HG03039 (cell line): ENCODE results near the gene TRMT2A.
"Not testable (repeated sequence)": the region's sequence is repeated elsewhere in the genome, so short reads cannot be mapped to it uniquely, and the experiment has no call there.

Experiments
- ATAC-seq: cut with Tn5 transposase; IDR thresholded peaks from one replicate; pipeline ENCODE4 v1.9.1; 2021; ENCODE audit warnings: mild to moderate bottlenecking, moderate library complexity; ENCODE audit not compliant: unreplicated experiment

TRMT2A gene

DNA sequence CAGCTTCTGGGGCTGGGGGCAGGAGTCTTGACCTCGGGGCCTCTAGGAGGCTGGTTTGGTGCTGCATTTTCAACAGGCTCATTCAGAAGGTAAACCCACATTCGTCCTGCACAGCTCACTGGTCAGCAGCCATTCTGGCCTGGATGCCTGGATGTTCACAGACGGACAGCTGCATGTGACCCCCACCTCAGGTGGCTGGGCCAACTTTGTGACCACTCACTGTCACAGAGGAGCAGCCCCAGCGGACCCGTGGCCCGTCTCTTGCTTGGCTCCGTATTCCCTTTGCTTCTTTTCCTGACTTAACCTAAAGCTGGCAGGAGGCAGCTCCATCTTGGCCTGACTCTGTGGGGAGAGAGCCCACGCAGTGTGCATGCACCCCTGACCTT, 28.8 kb downstream of the TRMT2A start:
- no peak for ATAC-seq

DNA sequence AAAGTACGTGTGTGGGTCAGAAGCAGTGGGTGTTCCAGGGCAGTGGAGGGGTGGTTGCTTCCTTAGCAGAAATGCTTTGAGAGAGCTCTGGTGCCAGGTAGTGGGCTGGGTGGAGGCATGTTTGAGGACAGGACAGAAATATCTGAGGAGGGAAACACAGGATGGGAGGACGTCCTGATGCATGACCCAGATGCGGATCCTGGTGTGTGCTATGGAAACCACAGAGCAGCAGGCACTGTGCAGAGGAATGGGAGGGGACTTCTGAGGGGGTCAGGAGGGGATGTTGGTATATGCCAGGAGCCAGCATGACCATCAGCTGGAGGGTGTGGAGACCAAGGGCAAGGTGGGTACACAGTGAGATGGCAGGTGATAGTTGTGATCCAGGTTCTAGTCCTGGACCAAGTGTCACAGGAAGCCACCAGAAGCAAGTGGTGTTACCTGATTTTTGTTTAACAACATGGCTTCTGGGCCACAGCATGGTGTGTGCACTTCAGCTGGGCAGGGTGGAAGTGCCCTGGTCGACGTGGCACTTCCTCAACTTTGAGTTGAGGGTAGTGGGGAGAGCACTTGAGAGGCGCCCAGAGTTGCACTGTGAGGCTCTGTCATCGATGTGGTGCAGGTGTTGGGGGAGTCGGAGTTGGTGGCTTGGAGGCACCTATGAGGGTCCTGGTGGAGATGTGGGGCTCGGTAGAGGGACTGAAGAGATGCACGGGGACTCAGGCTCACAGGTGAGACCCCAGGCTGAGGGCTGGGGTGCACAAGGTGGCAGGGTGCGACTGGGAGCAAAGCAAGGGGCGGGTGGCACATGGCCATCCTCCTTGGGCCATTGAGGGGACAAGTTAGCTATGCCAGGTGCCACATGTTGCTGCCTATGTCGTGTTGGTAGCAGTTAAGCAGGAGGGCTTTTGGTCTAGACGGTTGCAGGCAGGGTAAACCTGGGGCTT, 29.4 kb downstream of the TRMT2A start:
- no peak for ATAC-seq

DNA sequence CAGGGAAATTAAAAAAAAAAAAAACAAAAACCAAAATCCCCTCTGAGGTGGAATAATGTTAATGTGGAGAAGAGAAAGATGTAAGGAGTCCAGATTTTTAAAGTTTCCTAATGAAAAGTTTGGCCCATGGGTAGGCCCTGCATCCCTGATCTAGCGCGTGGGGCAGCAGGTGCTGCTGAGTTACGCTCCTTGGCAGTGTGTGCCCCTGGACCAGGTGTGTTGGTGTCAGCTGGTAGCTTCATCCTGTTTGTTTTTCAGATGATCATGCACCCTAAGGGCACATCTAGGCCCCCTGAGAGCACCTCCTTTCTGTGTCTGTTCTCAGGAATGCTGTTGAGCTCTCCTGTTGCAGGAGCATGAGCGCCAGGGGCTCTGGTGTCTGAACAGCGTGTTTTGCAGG, 30.3 kb downstream of the TRMT2A start:
- ATAC-seq: no peak

DNA sequence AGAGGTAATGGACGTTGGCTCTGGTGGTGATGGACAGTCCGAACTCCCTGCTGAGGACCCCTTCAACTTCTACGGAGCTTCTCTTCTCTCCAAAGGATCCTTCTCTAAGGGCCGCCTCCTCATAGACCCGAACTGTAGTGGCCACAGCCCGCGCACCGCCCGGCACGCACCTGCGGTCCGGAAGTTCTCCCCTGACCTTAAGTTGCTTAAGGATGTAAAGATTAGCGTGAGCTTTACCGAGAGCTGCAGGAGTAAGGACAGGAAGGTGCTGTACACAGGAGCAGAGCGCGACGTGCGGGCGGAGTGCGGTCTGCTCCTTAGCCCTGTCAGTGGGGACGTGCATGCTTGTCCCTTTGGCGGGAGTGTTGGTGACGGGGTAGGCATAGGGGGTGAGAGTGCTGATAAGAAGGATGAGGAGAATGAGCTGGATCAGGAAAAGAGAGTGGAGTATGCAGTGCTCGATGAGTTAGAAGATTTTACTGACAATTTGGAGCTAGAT, 30.9 kb downstream of the TRMT2A start:
- no peak for ATAC-seq

DNA sequence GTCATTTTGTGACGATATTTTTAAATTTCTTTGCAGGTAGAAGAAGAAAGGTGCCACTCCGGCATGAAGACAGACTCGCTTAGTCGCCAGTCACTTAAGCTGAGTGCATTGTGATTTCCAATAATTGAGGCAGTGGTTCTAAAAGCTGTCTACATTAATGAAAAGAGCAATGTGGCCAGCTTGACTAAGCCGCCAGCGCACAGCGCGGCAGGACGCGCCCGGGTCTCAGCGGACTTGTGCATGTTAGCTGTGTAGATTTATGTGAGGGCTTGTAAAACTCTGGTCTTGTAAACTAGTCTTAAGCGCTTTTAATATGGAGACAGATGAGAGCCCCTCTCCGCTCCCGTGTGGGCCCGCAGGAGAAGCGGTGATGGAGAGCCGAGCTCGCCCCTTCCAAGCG, 31.4 kb downstream of the TRMT2A start:
- no peak for ATAC-seq

DNA sequence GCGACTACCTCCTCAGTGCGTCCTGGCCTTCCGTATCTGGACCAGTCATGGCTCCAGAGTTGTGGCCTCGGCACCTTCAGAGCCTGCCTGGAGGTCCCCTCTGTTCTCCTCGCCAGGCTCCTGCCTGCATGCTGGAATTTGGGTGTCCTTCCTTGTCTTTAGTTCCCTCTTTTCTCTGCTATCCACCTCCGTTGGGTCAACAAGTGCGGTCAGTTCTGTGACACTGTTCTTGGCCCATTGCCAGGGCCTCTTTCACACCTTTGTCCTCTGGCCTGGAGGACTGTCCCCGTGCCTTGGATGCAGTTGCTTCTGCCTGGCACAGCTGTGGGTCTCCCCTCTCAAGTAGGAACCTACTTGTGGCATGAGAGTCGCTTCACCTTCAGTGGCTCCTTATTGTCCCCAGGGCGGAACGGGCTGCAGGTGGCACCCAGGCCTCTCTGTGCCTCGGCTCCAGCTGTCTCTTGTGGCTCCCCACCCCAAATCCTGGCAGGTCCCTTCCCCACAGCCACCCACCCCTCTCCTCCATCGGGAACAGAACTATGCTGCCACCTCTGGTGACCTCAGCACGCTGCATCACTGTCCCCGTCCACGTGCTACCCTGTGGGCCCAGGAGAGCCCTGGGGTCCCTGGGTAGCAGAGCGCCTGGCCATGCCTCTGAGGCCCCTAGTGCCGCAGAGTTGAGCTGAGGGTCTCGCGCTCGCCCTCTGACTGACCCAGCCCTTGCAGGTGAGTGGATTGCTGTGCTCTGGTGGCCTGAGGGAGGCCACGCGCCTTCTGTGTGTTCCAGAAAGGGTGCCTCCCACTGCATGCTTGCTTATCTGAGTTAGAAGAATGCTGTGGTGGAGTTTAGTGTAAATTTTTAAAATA, 32.2 kb downstream of the TRMT2A start:
- no peak for ATAC-seq

DNA sequence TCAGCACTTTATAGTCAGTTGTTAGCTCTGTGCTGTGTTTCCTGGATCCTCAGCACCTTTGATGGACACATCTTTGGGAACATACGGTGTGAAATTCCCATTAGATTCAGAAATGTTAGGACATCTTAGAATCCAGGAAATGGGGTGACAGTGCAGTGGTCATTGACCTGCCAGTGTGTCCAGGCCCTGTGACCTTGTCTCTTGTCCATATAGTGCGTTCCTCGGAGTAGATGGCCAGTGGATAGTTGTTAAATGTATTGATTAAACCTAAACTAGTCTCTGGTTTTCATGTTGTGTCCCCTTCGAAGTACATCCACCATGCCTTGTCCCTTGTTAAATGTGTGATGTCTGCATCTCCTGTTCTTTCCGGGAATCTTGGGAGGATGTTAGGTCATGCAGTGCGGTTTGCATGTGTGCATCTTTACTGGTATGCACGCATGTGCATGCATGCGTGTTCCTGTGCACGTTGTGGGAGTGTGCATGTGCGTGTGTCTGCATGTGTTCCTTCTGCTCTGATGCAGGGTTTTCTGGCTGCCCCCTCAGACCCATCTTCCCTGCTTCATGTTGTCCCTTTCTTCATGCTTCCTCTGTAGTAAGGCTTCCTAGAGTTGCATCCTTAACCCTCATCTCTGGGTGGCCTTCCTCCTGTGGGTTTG, 33.0 kb downstream of the TRMT2A start:
- no peak for ATAC-seq

DNA sequence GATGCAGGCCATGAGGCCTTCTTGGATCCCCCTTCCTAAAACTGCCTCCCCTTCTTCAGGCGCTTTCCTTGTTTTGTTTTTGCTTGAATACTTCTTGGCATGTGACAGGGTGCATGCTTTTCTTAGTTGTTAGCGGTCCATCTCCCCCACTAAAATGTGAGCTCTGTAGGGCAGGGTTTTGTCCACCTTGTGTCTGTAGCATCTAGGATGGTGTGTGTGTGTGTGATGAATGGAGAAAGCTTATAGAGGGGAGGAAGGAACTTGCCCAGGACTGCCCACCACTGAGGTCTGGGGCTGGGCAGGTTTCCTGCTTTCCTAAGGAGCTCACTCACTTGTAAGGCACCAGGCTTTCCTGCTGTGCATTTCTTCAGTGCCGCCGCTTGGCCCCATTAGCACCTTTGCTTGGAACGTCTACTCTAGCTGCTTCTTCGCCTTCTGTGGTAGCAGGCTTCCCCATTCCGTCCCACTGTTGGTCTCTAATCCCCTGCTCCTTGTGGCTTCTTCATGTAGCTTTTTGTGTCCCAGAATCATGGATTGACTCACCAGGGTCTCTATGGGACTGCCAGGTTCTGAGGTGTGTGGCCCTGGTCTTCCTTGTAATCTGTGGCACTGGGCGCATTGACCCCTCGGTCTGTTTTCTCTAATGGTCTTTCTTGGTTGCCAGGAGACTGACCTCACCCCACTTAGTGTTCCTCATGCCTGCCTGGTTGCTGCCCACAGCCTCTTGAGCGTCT, 33.7 kb downstream of the TRMT2A start:
- ATAC-seq: no peak

DNA sequence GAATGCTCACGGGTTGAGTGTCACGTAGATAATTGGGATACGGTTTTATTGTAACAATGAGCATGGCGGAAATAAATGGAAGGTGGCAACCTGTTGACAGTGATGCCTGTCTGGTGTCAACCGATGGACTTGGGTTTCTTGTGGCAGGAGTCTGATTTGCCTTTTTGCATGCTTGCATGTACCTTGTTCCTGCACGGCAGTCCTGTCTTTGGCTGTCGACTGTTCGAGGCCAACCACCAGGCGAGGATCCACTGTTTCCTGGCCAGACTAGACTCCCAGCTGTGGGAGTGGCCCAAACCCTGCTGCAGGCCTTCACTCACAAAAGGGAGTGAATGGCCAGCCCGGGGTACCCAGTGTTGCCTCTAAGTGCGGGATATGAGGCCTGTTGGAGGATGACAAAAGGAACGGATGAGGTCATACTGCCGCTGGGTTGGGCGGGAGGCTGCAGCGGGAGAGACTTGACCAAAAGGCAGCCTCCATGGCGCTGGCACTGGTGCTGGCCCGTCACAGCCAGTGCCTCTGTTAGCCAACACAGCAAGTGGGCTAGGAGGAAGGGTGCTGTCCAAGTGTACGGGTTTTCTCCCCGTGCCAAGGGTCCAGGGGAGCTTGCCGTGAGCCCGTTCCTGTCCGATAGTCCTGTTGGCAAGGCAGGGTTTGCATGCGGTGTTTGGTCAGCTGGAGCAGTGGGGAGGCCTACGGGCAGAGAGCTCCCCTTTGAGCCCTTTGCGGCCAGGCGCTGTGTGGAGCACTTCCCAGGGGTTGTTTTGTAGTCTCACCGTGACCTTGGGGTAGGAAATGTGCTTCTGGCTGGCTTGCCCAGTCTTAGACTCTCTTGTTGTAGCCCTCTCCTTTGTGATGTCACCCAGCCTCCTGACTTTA, 36.0 kb downstream of the TRMT2A start:
- no peak for ATAC-seq

DNA sequence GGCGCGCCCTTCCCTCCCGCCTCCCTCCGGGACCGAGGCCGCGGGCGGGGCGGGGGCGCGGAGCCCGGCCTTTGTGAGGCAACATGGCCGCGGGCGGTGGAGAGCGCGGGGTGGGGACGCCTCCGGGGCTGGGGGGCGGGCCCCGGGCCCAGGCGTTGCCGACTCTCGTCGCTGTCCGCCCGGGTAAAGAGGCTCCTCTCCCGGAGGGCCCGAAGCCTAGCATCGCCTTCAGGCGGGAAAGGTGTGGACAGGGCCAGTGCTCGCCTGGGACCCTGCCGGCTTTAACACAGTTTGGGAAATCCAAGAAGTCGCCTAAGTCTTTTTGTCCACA, 36.6 kb downstream of the TRMT2A start:
- ATAC-seq: peak; percentile 46

DNA sequence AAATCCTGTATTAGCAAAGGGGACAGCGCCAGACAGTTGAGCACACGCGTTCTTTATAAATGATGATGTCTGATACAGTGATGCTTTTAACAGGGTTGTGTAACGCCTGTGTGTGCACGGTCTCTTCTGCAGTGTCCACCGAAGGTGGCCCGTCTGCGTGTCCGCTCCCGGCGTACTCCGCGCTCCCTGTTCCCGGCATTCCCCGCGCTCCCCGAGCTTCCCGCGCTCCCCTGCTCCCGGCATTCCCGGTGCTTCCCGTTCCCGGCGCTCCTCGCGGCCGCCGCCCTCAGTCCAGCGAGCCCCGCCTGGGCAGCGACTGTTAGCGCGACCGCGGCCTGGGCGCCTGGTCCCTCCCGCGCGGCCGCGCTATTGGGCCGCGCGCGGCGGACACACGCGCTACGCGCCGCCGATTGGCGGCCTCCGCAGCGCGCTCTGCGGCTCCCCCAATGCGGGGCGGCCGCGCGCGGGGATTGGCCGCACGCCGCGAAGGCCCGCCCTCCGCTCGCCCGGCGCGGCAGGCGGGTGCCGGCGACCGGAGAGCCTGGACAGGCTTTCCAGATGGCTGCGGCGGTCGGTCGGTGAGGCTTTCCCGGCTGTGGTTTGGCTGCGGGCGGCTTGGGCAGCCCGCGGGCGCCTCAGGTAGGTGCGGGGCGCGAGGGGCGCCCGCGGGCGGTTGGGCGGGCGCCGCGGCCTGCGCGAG, 37.1 kb downstream of the TRMT2A start, which contains the start of gene DGCR8:
TSS of gene DGCR8 (plus strand) at position 497 of the 700 bp plus-strand sequence. CDS start 5,723 bp downstream, outside the sequence.
- peak; percentile 80 for ATAC-seq

DNA sequence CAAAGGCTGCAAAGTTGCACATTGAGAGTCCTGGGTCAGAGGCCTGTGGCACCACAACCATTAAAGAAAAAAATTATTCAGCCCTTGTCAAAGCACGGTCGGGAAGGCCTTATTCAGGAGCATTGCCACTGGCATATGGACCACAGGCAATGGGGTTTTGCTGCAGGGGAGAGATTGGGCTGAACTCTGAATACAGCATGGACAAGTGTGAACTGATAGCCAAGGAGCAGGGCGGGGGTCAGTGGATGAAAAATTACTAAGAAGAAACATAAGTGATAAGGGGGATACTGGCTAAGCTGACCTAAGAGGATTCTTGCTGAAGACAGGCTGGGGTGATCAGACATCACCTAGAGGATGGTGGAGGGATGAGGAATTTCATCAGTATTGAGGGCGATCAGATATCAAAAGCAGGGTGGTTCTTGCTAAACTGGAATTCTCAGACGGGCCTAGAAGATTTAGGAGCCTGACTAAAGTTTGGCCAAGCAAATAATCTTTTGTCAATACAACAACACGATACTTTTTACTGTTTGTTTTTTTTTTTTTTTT, 40.3 kb downstream of the TRMT2A start:
- no peak for ATAC-seq

DNA sequence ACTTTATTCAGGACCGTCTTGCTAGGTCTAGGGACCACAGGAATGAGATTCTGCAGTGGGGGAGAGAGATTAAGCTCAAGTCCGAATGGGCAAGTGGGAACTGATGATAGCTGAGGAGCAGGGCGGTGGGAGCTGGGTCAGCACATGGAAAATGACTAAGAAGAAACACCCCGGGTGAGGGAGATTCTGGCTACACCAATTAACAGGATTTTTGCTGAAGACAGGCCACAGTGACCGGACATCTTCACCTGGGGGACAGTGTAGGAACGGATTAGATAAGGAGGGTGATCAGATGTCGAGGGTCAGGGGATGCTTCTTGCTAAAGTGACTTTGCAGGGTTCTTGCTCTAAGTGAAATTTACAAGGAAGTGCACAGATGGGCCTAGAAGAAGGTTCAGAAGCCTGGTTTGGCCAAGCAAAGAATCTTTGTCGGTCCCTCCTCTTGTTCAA, 45.5 kb downstream of the TRMT2A start:
- ATAC-seq: no peak

DNA sequence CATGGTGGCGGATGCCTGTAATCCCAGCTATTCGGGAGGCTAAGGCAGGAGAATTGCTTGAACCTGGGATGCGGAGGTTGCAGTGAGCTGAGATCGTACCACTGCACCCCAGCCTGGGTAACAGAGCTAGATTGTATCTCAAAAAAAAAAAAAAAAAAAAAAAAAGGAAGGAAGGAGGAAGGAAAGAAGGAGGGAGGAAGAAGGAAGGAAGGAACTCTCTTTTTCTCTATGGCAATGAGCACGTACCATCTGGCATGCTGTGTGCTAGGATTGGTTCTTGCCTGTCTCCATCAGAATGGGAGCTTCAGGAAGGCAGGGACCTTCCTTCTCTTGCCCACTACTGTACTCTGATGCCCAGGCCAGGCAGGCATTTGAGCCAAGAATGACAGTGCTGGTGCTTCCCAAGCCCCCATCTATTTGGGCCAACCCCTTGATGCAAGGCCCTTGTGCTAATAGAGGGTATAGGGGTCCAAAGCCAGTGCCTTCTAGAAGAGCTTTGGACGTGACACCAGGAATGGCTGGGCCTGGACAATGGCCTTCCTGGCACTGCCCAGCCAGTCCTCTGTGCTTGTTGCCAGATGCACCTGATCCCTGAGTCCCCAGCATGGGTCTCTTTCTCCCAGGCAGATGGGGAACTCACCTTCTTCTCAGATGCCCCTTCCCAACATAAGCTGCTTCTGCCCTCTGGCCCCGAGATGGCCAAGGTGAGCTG, 47.5 kb downstream of the TRMT2A start:
- no peak for ATAC-seq

DNA sequence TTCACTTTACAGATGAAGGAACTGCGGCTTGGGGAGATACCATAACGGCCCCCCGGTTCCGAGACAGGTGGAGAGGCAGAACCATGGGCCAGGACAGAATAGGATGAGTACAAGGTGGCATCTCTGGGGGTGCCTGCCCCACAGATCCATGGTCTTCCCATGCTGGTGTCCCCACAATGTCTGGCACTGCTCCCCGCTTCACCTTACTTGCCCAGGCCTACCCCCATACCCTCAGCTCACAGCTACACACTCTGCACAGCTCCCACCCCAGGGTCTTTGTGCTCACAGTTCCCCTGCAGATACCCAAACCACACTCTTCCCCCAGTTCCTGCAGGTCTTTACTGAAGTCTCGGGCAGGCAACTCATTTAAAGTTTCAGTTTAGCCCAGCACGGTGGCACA, 48.4 kb downstream of the TRMT2A start:
- no peak for ATAC-seq

DNA sequence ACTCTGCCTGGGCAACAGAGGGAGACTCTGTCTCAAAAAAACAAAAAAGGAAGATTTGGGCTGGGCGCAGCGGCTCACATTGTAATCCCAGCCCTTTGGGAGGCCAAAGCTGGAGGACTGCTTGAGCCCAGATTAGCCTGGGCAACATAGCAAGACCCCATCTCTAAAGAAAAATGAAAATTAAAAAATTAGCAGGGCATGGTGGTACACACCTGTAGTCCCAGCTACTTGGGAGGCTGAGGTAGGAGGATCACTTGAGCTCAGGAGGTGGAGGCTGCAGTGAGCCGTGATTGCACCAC, 49.7 kb downstream of the TRMT2A start:
- not testable (repeated sequence) for ATAC-seq

DNA sequence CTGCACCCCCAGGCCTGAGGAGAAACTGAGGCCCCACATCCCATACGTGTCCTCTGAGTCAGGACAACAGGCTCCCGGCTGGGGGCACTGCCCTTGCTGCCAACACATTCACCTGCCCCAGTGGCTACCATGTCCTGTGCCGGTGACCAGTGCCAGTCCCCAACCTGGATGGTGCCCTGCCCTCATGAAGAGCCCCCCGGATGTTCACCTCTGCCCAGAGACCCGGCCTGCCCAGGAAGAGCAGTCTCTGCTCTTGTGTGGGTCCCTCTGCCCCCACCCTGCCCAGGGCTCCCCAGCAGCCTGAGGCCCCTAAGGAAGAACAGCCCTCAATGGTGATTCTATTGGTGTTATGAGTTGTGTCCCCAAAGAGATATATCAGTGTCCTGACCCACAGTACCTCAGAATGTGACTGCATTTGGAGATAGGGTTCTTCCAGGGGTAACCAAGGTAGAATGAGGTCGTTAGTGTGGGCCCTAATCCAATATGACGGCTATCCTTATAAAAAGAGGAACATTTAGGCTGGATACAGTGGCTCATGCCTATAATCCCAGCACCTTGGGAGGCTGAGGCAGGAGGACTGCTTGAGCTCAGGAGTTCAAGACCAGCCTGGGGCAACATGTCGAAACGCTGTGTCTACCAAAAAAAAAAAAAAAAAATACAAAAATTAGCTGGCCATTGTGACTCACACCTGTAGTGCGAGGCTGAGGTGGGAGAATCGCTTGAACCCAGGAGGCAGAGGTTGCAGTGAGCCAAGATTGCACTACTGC, 50.2 kb downstream of the TRMT2A start:
- ATAC-seq: no peak
